GM23338 (cell line): ENCODE measurements around the gene PPP1R16B.

ENCODE experiments used
- CREB1 ChIP-seq: fragments of 250-450 bp; sonication (Bioruptor Pico); IDR thresholded peaks from 2 replicates; pipeline ENCODE4 v1.5.0; 2020; ENCODE audit warnings: low read depth, mild to moderate bottlenecking, moderate library complexity
- CTCF ChIP-seq, 2 experiments: fragments of 200-600 bp in 1 of 2; sonication (generic) in 1 of 2; conservative IDR thresholded peaks; 2 replicates each; pipeline versions ENCODE4 v1.5.1 to v1.6.1; 2016 to 2017; ENCODE audit warnings: antibody characterized with exemption in 2 of 2, low read depth in 2 of 2, mild to moderate bottlenecking in 2 of 2, moderate library complexity in 1 of 2
- ETS1 ChIP-seq: IDR thresholded peaks from 2 replicates; pipeline ENCODE4 v1.6.1; 2016; ENCODE audit warnings: antibody characterized with exemption
- EZH2 ChIP-seq: fragments of 200-600 bp; sonication (generic); IDR thresholded peaks from one replicate; pipeline ENCODE4 v1.8.0; 2017; ENCODE audit warnings: antibody characterized with exemption, mild to moderate bottlenecking, low read depth; ENCODE audit not compliant: unreplicated experiment
- EZH2phosphoT487 ChIP-seq: fragments of 200-600 bp; sonication (generic); IDR thresholded peaks from one replicate; pipeline ENCODE4 v1.8.1; 2018; ENCODE audit warnings: antibody characterized with exemption; ENCODE audit not compliant: unreplicated experiment
- JUNB ChIP-seq: IDR thresholded peaks from one replicate; pipeline ENCODE4 v1.6.1; 2016; ENCODE audit warnings: antibody characterized with exemption; ENCODE audit not compliant: unreplicated experiment
- NANOG ChIP-seq: IDR thresholded peaks from 2 replicates; pipeline ENCODE4 v1.6.1; 2016; ENCODE audit warnings: antibody characterized with exemption, borderline replicate concordance
- POLR2AphosphoS5 ChIP-seq: IDR thresholded peaks from 2 replicates; pipeline ENCODE4 v1.6.1; 2016; ENCODE audit warnings: antibody characterized with exemption, low read depth
- REST ChIP-seq: IDR thresholded peaks from one replicate; pipeline ENCODE4 v1.6.1; 2018; ENCODE audit warnings: antibody characterized with exemption; ENCODE audit not compliant: unreplicated experiment
- STAT1 ChIP-seq: IDR thresholded peaks from one replicate; pipeline ENCODE4 v1.6.1; 2016; ENCODE audit warnings: antibody characterized with exemption; ENCODE audit not compliant: unreplicated experiment
- ZNF114 ChIP-seq: fragments of 250-450 bp; sonication (Bioruptor Pico); IDR thresholded peaks from 2 replicates; pipeline ENCODE4 v1.5.0; 2020; ENCODE audit warnings: mild to moderate bottlenecking, moderate library complexity
- ZNF331 ChIP-seq: fragments of 250-450 bp; sonication (Bioruptor Pico); IDR thresholded peaks from 2 replicates; pipeline ENCODE4 v1.5.0; 2020; ENCODE audit warnings: low read depth, mild to moderate bottlenecking, moderate library complexity
- ZNF462 ChIP-seq: fragments of 250-450 bp; sonication (Bioruptor Pico); IDR thresholded peaks from 2 replicates; pipeline ENCODE4 v1.5.0; 2020; ENCODE audit warnings: mild to moderate bottlenecking, moderate library complexity

GRCh38 chr20:38894091-38894847 is 88.8 kb downstream of the PPP1R16B start:
- no peak for TF ChIP-seq REST
- no peak for TF ChIP-seq EZH2
- no peak for TF ChIP-seq EZH2phosphoT487
- TF ChIP-seq ETS1 = no peak
- TF ChIP-seq CTCF (conservative IDR thresholded peaks at IDR 0.05; ENCODE audit: low read depth in 2 of 2) = no peak
- TF ChIP-seq POLR2AphosphoS5 = no peak
- no peak for TF ChIP-seq ZNF114
- TF ChIP-seq CREB1 (CRISPR knock-in tag) = no peak
- no peak for TF ChIP-seq JUNB
- no peak for TF ChIP-seq NANOG
- no peak for TF ChIP-seq ZNF331 (CRISPR knock-in tag)
- TF ChIP-seq ZNF462 (CRISPR knock-in tag) = no peak
- TF ChIP-seq STAT1 = no peak
